H1 (cell line): ENCODE data around the gene GBA2. TPM values are rescaled to one million over a fixed set of nuclear protein-coding genes. Genes with fewer than 3 reads are reported as not detected.

Source experiments
- BRCA1 ChIP-seq: IDR thresholded peaks from 2 replicates; pipeline ENCODE4 v1.6.1; 2012; ENCODE audit warnings: low read depth, low read length, improper control_type of control experiment
- HDAC2 ChIP-seq, 2 experiments: fragments of 300-600 bp in 1 of 2; sonication (generic) in 1 of 2; IDR thresholded peaks; 2 replicates each; pipeline ENCODE4 v1.6.1; 2011 to 2012; ENCODE audit warnings: low read depth in 2 of 2, low read length in 2 of 2, mild to moderate bottlenecking in 2 of 2, moderate library complexity in 2 of 2, borderline replicate concordance in 1 of 2, inconsistent platforms in 1 of 2
- NANOG ChIP-seq: IDR thresholded peaks from 2 replicates; pipeline ENCODE4 v1.6.1; 2011; ENCODE audit warnings: low read length, low read depth, mild to moderate bottlenecking, inconsistent platforms; ENCODE audit not compliant: insufficient read depth, poor library complexity, severe bottlenecking
- POLR2A ChIP-seq, 2 experiments: IDR thresholded peaks; 1 replicate in 1 of 2; 2 replicates in 1 of 2; pipeline ENCODE4 v1.6.1; 2011; ENCODE audit warnings: low read depth in 2 of 2, low read length in 2 of 2, mild to moderate bottlenecking in 2 of 2; ENCODE audit errors: control extremely low read depth in 1 of 2
- RBBP5 ChIP-seq: IDR thresholded peaks from 2 replicates; pipeline ENCODE4 v1.7.1; 2012; ENCODE audit warnings: low read depth, mild to moderate bottlenecking, inconsistent platforms, low read length, moderate library complexity, borderline replicate concordance
- SP1 ChIP-seq: IDR thresholded peaks from 2 replicates; pipeline ENCODE4 v1.6.1; 2011; ENCODE audit warnings: low read depth, low read length
- polyA plus RNA-seq, 7 experiments: library from polyadenylated mRNA; depleted of rRNA in 3 of 7; stranded (reverse) in 5 of 7; unstranded in 2 of 7; fragments of >200 nt in 5 of 7; fragments of 200-250 nt in 2 of 7; gene quantifications; 1 replicate in 5 of 7; 2 replicates in 1 of 7; 4 replicates in 1 of 7; pipeline versions ENCODE4 v1.2.1 to v1.2.3, GENCODE V29; 2011 to 2013; ENCODE audit warnings: missing spikeins in 2 of 7, mixed read lengths in 2 of 7
- total RNA-seq: library from RNA; stranded (reverse); fragmentation: NEBNext Ultra II Directional; extraction: Animal tissue kit (Norgen Biotek cat#: 25700); gene quantifications from 2 replicates; pipeline ENCODE4 v1.2.1, GENCODE V29; 2021
- TF ChIP-seq, protein P1 (sequence below), 3 experiments: IDR thresholded peaks; 1 replicate in 2 of 3; 2 replicates in 1 of 3; pipeline versions ENCODE4 v1.5.1 to v1.6.1; 2011; ENCODE audit warnings: low read length in 3 of 3, mild to moderate bottlenecking in 3 of 3, inconsistent platforms in 2 of 3, low read depth in 1 of 3, moderate library complexity in 1 of 3; ENCODE audit not compliant: insufficient read depth in 1 of 3; ENCODE audit errors: control extremely low read depth in 1 of 3

GBA2 gene
- total and polyA plus RNA-seq, 2 of the 8 experiments (the other 6 are each of a cell fraction or from before 2014, with no cell fraction given) = 64.2 to 71.9 TPM

DNA sequence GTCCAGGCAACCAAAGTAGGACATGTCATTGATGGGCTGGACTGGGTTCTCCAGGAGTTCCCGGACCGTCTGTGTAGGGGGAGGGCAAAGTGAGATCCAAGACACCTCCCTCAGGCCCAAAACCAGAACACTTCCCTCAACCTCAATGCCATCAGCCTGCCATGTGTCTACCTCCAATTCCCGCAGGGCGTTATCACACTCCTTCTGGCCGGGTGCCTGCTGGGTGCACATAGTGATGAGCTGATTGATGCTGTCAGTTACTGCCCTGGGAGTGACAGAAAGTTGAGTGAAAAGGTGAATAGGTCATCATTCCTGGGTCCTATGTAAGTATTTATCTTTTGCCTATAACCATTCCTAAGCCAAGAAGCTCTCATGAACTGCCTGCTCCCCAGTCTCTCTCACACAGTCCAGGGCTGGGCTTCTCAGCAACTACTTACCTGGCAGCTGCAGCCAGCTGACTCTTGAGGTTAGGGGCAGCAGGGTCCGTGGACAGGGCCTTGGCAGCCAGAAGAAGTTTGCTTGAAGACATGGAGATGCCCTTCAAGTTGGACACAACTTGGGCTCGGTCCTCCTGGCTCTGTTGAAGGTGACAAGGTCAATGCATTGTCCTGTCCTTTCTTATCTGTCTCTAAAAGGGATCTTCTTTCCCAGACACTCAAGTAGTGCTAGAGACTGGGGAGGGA, 38.1 kb downstream of the GBA2 start (continued):
- TF ChIP-seq, protein P1, sequence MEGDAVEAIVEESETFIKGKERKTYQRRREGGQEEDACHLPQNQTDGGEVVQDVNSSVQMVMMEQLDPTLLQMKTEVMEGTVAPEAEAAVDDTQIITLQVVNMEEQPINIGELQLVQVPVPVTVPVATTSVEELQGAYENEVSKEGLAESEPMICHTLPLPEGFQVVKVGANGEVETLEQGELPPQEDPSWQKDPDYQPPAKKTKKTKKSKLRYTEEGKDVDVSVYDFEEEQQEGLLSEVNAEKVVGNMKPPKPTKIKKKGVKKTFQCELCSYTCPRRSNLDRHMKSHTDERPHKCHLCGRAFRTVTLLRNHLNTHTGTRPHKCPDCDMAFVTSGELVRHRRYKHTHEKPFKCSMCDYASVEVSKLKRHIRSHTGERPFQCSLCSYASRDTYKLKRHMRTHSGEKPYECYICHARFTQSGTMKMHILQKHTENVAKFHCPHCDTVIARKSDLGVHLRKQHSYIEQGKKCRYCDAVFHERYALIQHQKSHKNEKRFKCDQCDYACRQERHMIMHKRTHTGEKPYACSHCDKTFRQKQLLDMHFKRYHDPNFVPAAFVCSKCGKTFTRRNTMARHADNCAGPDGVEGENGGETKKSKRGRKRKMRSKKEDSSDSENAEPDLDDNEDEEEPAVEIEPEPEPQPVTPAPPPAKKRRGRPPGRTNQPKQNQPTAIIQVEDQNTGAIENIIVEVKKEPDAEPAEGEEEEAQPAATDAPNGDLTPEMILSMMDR (IDR thresholded peaks at IDR 0.05; ENCODE audit: control extremely low read depth in 1 of 3, insufficient read depth in 1 of 3, low read depth in 1 of 3, low read length in 3 of 3) = no peak
- TF ChIP-seq POLR2A (IDR thresholded peaks at IDR 0.05; ENCODE audit: control extremely low read depth in 1 of 2, low read depth in 2 of 2, low read length in 2 of 2) (no peak), RBBP5 (no peak), BRCA1 (no peak), NANOG (no peak), SP1 (no peak), HDAC2 (IDR thresholded peaks at IDR 0.05; ENCODE audit: borderline replicate concordance in 1 of 2, low read depth in 2 of 2, low read length in 2 of 2) (no peak)
